Activated CD4-positive, alpha-beta T cell treated with anti-CD3 and anti-CD28 coated beads, Interleukin-2, amount 10 ng/mL, durations not matched to agents 24 days and 14 days (primary cell): ENCODE measurements around the gene MYO15B. TPM values are rescaled to one million over a fixed set of nuclear protein-coding genes. Genes with fewer than 3 reads are reported as not detected.

Experiments used
- DNase-seq: peaks from one replicate; pipeline ENCODE4 v3.0.0; 2022
- H3K27ac Mint-ChIP-seq: one replicate; pipeline ENCODE4 v1.8.0; 2022; ENCODE audit warnings: mild to moderate bottlenecking, mixed read lengths
- H3K27me3 Mint-ChIP-seq: one replicate; pipeline ENCODE4 v1.8.0; 2022; ENCODE audit warnings: mixed read lengths
- H3K36me3 Mint-ChIP-seq: one replicate; pipeline ENCODE4 v1.8.0; 2022; ENCODE audit warnings: low read depth, mild to moderate bottlenecking, mixed read lengths
- H3K4me1 Mint-ChIP-seq: one replicate; pipeline ENCODE4 v1.8.0; 2021; ENCODE audit warnings: mixed read lengths
- H3K4me3 Mint-ChIP-seq: one replicate; pipeline ENCODE4 v1.8.0; 2022; ENCODE audit warnings: mild to moderate bottlenecking, moderate library complexity, mixed read lengths
- H3K9me3 Mint-ChIP-seq: one replicate; pipeline ENCODE4 v1.8.0; 2021; ENCODE audit warnings: mixed read lengths
- intact Hi-C: fragments of 100-400 bp; cut with micrococcal nuclease; formaldehyde crosslinking; loops from one replicate; pipeline ENCODE4 v1.15.1; 2023
- total RNA-seq: library from RNA; stranded (reverse); gene quantifications from 2 replicates; pipeline ENCODE4 v1.2.3, GENCODE V29; 2022

The MYO15B gene
- total RNA-seq, 1 donor from 2014 or later = 24.3 TPM

- Mint-ChIP-seq H3K4me3 (no peak overlapping the region), H3K27me3 (no peaks in the 10 kb centered on the region), H3K9me3 (no peaks in the 10 kb centered on the region), H3K36me3 (no peaks in the 10 kb centered on the region), H3K27ac (no peak overlapping the region), H3K4me1 (no peaks in the 10 kb centered on the region)
- intact Hi-C loops = no loop called here
- no peak for DNase-seq
These were observed 34.9 kb upstream of the MYO15B start for GRCh38 chr17:75552425-75553294.

GRCh38 chr17:75553295-75554110 lies 34.1 kb upstream of the MYO15B start:
- no peak for DNase-seq
- intact Hi-C loops = no loop called here
- Mint-ChIP-seq H3K4me3 (no peak overlapping the region), H3K27ac (no peak overlapping the region), H3K4me1 (no peaks in the 10 kb centered on the region), H3K9me3 (no peaks in the 10 kb centered on the region), H3K27me3 (no peaks in the 10 kb centered on the region), H3K36me3 (no peaks in the 10 kb centered on the region)

- no peaks in the 10 kb centered on the region for H3K9me3 Mint-ChIP-seq
- intact Hi-C loops = no loop called here
- H3K4me3 Mint-ChIP-seq = no peak overlapping the region
- H3K4me1 Mint-ChIP-seq = no peaks in the 10 kb centered on the region
- no peaks in the 10 kb centered on the region for H3K27me3 Mint-ChIP-seq
- DNase-seq = no peak
- no peaks in the 10 kb centered on the region for H3K36me3 Mint-ChIP-seq
- no peak overlapping the region for H3K27ac Mint-ChIP-seq
These were observed 31.9 kb upstream of the MYO15B start for GRCh38 chr17:75555679-75556153.

GRCh38 chr17:75557075-75557851 lies 30.3 kb upstream of the MYO15B start:
- no peak overlapping the region for H3K4me3 Mint-ChIP-seq
- no peaks in the 10 kb centered on the region for H3K9me3 Mint-ChIP-seq
- DNase-seq = no peak
- H3K36me3 Mint-ChIP-seq = no peaks in the 10 kb centered on the region
- intact Hi-C loops = no loop called here
- H3K27ac Mint-ChIP-seq = no peak overlapping the region
- H3K27me3 Mint-ChIP-seq = no peaks in the 10 kb centered on the region
- no peaks in the 10 kb centered on the region for H3K4me1 Mint-ChIP-seq

DNA sequence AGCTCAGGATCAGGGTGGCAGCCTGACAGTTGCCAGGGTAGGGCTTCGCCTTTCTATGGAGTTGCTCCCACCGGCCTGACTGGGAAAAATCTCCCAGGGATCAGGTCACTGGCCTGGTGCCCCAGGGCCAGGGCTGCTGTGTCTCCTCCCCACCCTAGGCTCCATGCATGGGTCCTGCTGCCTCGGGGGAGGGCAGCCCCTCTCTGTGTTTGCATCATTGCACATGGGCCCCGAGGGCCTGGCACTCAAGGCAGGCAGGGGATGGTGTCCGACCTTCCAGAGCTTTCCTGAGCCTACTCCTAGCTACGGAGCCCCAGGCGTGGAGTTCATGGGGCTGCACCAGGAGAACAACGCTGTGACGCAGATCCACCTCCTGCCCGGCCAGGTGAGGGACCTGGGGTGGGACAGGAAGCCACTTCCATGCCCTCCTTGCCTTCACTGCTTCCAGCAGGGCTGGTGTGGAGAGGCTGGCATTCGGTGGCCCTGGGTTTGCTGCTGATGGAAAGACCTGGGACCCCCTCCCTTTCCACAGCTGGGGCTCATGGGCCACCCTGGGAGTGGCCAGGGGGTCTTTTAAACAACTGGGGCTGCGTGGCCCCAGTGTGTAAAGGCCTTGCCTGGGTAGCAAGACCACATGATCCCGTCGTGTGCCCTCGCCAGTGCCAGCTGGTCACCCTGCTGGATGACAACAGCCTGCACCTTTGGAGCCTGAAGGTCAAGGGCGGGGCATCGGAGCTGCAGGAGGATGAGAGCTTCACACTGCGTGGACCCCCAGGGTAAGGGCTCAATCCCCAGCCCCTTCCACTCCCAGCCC lies 29.5 kb upstream of the MYO15B start:
- H3K9me3 Mint-ChIP-seq = no peaks in the 10 kb centered on the region
- no peaks in the 10 kb centered on the region for H3K36me3 Mint-ChIP-seq
- no peak overlapping the region for H3K27ac Mint-ChIP-seq
- DNase-seq = no peak
- no peaks in the 10 kb centered on the region for H3K4me1 Mint-ChIP-seq
- no peaks in the 10 kb centered on the region for H3K27me3 Mint-ChIP-seq
- H3K4me3 Mint-ChIP-seq = no peak overlapping the region
- intact Hi-C loops = no loop called here

- no peak for DNase-seq
- intact Hi-C loops = no loop called here
- no peaks in the 10 kb centered on the region for H3K27me3 Mint-ChIP-seq
These were observed 28.7 kb upstream of the MYO15B start for GRCh38 chr17:75558666-75559530.

DNA sequence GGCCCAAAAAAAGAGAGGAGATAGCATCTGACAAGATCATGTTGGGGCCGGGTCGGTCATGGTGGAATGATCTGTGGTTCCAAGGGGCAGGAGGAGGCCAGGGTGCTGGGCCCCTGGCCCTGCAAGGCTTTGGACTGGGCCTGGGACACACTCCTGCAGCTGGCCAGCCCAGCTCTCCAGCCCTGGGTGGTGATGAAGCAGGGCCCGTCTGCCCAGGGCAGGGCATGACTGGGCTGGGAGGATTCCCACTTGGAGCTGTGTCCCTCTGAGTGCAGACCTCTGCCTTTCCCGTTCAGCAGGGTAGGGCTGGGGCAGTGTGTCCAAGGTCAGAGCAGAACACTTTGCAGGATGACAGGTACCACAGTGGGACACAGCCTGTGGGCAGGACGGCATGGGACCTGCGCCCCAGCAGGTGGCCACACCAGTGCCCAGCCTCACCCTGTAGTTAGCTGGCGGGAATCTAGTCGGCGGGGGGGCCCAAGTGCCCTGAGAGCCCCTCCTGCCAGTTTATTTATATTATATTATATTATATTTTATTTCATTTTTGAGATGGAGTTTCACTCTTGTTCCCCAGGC lies 27.6 kb upstream of the MYO15B start:
- Mint-ChIP-seq H3K36me3 (no peaks in the 10 kb centered on the region), H3K27me3 (no peaks in the 10 kb centered on the region), H3K4me1 (no peaks in the 10 kb centered on the region), H3K9me3 (no peaks in the 10 kb centered on the region), H3K4me3 (no peak overlapping the region), H3K27ac (no peak overlapping the region)
- DNase-seq = no peak
- intact Hi-C loops = no loop called here

More at GRCh38 chr17:75558666-75559530, 28.7 kb upstream of the MYO15B start:
- Mint-ChIP-seq H3K4me1 (no peaks in the 10 kb centered on the region), H3K27ac (peak overlapping the region; percentile 20), H3K9me3 (no peaks in the 10 kb centered on the region), H3K36me3 (no peaks in the 10 kb centered on the region), H3K4me3 (no peak overlapping the region)

DNA sequence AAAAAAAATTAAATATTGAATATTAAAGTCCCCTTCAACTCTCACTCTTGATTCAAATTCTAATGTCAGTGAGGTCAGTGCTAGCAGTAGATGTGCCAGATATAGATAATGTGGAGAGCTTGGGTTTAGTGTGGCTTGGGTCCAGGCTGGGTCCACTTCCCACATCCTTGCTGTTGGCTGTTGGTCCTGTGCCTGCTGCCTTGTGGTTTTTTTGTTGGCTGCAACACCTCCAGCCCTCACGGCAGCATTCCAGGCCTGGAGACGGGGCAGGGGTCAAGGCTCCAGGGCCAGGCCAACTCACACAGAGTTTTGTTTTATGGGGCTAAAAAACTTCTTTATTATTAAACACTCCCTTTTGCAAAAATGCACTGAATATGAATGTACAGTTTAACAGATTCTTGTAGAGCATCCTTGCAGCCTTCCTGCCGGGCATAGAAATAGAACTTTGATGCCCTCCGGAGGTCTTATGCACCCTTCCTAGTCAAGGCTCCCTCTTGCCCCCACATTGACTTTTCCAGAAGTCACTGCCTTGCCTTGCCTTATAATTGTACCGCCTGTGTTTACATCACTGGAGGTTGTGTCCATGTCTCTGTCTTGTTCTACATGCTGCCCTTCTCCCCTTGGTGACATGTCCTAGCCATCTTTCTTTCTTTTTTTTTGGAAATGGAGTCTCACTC lies 25.5 kb upstream of the MYO15B start:
- H3K27ac Mint-ChIP-seq = no peak overlapping the region
- no peak for DNase-seq
- H3K4me1 Mint-ChIP-seq = no peaks in the 10 kb centered on the region
- H3K4me3 Mint-ChIP-seq = no peak overlapping the region
- peaks cover 2% of the 10 kb centered on the region for H3K27me3 Mint-ChIP-seq
- H3K9me3 Mint-ChIP-seq = no peaks in the 10 kb centered on the region
- intact Hi-C loops = no loop called here
- H3K36me3 Mint-ChIP-seq = no peaks in the 10 kb centered on the region

DNA sequence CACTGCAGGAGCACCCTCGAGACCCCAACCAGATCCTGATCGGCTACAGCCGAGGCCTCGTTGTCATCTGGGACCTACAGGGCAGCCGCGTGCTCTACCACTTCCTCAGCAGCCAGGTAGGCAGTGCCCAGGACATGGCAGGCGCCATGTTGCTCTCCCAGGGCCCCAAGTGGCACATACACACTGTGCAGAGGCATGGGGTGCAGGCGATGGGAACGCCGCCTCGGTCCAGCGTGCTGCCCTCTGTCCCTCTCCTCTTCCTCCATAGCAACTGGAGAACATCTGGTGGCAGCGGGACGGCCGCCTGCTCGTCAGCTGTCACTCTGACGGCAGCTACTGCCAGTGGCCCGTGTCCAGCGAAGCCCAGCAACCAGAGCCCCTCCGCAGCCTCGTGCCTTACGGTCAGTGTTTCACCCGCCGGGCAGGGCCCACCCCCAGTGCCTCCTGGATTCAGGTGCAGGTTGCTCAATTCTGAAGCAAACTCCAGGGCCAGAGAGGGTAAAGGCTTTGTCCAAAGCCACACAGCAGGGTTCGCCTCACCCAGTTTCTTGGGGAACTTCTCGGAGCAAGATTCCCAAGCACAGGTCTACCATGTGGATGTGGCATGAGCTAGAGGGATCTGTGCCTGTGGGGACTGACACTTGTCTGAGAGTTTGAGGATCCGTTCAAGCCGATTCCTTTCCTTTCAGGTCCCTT lies 24.4 kb upstream of the MYO15B start:
- Mint-ChIP-seq H3K36me3 (no peaks in the 10 kb centered on the region), H3K4me1 (no peaks in the 10 kb centered on the region), H3K27ac (no peak overlapping the region), H3K4me3 (no peak overlapping the region), H3K9me3 (no peaks in the 10 kb centered on the region), H3K27me3 (peaks cover 2% of the 10 kb centered on the region)
- DNase-seq = no peak
- intact Hi-C loops = no loop called here

GRCh38 chr17:75564195-75564594 lies 23.4 kb upstream of the MYO15B start:
- no peaks in the 10 kb centered on the region for H3K36me3 Mint-ChIP-seq
- intact Hi-C loops = no loop called here
- H3K4me3 Mint-ChIP-seq = no peak overlapping the region

GRCh38 chr17:75565066-75565465 lies 22.5 kb upstream of the MYO15B start:
- intact Hi-C loops = no loop called here

More at GRCh38 chr17:75564195-75564594, 23.4 kb upstream of the MYO15B start:
- Mint-ChIP-seq H3K4me1 (no peaks in the 10 kb centered on the region), H3K27ac (no peak overlapping the region), H3K9me3 (no peaks in the 10 kb centered on the region), H3K27me3 (peaks cover 2% of the 10 kb centered on the region)
- no peak for DNase-seq

More at GRCh38 chr17:75565066-75565465, 22.5 kb upstream of the MYO15B start:
- no peak for DNase-seq
- Mint-ChIP-seq H3K9me3 (no peaks in the 10 kb centered on the region), H3K4me3 (no peak overlapping the region), H3K36me3 (no peaks in the 10 kb centered on the region), H3K27me3 (peaks cover 2% of the 10 kb centered on the region), H3K4me1 (no peaks in the 10 kb centered on the region), H3K27ac (no peak overlapping the region)
